IMR-90 (cell line): ENCODE data around the gene ERCC3.

Experiments
- MAFK ChIP-seq: IDR thresholded peaks from 2 replicates; pipeline ENCODE4 v1.6.1; 2012; ENCODE audit warnings: low read depth, low read length, improper control_type of control experiment
- MAZ ChIP-seq: IDR thresholded peaks from 2 replicates; pipeline ENCODE4 v1.6.1; 2012; ENCODE audit warnings: low read depth, mild to moderate bottlenecking, low read length, improper control_type of control experiment, moderate library complexity, borderline replicate concordance
- POLR2A ChIP-seq: IDR thresholded peaks from 2 replicates; pipeline ENCODE4 v1.6.1; 2012; ENCODE audit warnings: mild to moderate bottlenecking, low read depth, low read length
- RCOR1 ChIP-seq: IDR thresholded peaks from 2 replicates; pipeline ENCODE4 v1.6.1; 2012; ENCODE audit warnings: mild to moderate bottlenecking, low read length, improper control_type of control experiment; ENCODE audit not compliant: insufficient replicate concordance
- RFX5 ChIP-seq: IDR thresholded peaks from 2 replicates; pipeline ENCODE4 v1.8.0; 2012; ENCODE audit warnings: low read depth, mild to moderate bottlenecking, low read length, moderate library complexity
- SMC3 ChIP-seq: fragments of 150-350 bp; IDR thresholded peaks from 2 replicates; pipeline ENCODE4 v1.6.1; 2016; ENCODE audit warnings: low read depth, mild to moderate bottlenecking, antibody characterized with exemption, low read length, moderate library complexity
- TF ChIP-seq, protein P1 (sequence below): fragments of 150-350 bp; IDR thresholded peaks from 2 replicates; pipeline ENCODE4 v1.6.1; 2017; ENCODE audit warnings: mild to moderate bottlenecking, antibody characterized with exemption, low read length, low read depth
- TF ChIP-seq, protein P2 (sequence below): conservative IDR thresholded peaks from 2 replicates; pipeline ENCODE4 v1.5.1; 2012; ENCODE audit warnings: mild to moderate bottlenecking, low read depth, low read length, improper control_type of control experiment

DNA sequence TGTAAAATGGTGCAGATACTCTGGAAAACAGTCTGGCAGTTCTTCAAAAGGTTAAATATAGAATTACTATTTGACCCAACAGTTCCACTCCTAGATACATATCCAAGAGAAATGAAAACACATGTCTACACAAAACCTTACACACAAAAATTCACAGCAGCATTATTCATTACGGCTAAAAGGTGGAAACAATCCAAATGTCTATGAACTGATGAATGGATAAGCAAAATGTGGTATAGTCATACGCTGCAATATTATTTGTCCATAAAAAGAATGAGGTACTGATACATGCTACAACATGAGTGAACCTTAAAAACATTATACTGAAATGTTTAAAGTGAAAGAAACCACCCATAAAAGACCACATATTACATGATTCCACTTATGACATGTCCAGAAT is 77.8 kb downstream of the ERCC3 start:
- TF ChIP-seq MAFK (no peak), RFX5 (no peak), POLR2A (no peak), SMC3 (no peak), MAZ (no peak), RCOR1 (no peak)
- TF ChIP-seq, protein P1, sequence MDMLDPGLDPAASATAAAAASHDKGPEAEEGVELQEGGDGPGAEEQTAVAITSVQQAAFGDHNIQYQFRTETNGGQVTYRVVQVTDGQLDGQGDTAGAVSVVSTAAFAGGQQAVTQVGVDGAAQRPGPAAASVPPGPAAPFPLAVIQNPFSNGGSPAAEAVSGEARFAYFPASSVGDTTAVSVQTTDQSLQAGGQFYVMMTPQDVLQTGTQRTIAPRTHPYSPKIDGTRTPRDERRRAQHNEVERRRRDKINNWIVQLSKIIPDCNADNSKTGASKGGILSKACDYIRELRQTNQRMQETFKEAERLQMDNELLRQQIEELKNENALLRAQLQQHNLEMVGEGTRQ, result no peak
- TF ChIP-seq, protein P2, sequence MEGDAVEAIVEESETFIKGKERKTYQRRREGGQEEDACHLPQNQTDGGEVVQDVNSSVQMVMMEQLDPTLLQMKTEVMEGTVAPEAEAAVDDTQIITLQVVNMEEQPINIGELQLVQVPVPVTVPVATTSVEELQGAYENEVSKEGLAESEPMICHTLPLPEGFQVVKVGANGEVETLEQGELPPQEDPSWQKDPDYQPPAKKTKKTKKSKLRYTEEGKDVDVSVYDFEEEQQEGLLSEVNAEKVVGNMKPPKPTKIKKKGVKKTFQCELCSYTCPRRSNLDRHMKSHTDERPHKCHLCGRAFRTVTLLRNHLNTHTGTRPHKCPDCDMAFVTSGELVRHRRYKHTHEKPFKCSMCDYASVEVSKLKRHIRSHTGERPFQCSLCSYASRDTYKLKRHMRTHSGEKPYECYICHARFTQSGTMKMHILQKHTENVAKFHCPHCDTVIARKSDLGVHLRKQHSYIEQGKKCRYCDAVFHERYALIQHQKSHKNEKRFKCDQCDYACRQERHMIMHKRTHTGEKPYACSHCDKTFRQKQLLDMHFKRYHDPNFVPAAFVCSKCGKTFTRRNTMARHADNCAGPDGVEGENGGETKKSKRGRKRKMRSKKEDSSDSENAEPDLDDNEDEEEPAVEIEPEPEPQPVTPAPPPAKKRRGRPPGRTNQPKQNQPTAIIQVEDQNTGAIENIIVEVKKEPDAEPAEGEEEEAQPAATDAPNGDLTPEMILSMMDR, result no peak
